H9 (cell line): Measurements from ENCODE around the gene MYLK. TPM values are rescaled to one million over a fixed set of nuclear protein-coding genes. Genes with fewer than 3 reads are reported as not detected.

Experiments
- DNase-seq: peaks from one replicate; pipeline ENCODE4 v3.0.0-alpha.2; 2017
- H2AFZ ChIP-seq: one replicate; pipeline ENCODE4 v1.6.1; 2013; ENCODE audit warnings: mild to moderate bottlenecking, low read length, control low read depth, moderate library complexity
- H2AK5ac ChIP-seq: 2 replicates; pipeline ENCODE4 v1.6.1; 2013; ENCODE audit warnings: low read length, control low read depth, mixed read lengths; ENCODE audit not compliant: insufficient read length
- H2BK120ac ChIP-seq: one replicate; pipeline ENCODE4 v1.6.1; 2013; ENCODE audit warnings: low read depth, mild to moderate bottlenecking, low read length, control low read depth, inconsistent platforms; ENCODE audit not compliant: poor library complexity, severe bottlenecking
- H2BK12ac ChIP-seq: 2 replicates; pipeline ENCODE4 v1.6.1; 2013; ENCODE audit warnings: low read length, control low read depth, mixed read lengths, low read depth; ENCODE audit not compliant: insufficient read length
- H2BK15ac ChIP-seq: 2 replicates; pipeline ENCODE4 v1.6.1; 2013; ENCODE audit warnings: low read depth, low read length, control low read depth
- H2BK20ac ChIP-seq: one replicate; pipeline ENCODE4 v1.6.1; 2013; ENCODE audit warnings: low read depth, mild to moderate bottlenecking, low read length, control low read depth, inconsistent platforms; ENCODE audit not compliant: poor library complexity, severe bottlenecking
- H2BK5ac ChIP-seq: 2 replicates; pipeline ENCODE4 v1.6.1; 2013; ENCODE audit warnings: low read length, control low read depth, mixed read lengths; ENCODE audit not compliant: insufficient read length
- H3K14ac ChIP-seq: 2 replicates; pipeline ENCODE4 v1.6.1; 2013; ENCODE audit warnings: low read length, control low read depth; ENCODE audit not compliant: insufficient read depth
- H3K18ac ChIP-seq: 2 replicates; pipeline ENCODE4 v1.6.1; 2013; ENCODE audit warnings: low read depth, mild to moderate bottlenecking, mixed read lengths, low read length, control low read depth; ENCODE audit not compliant: insufficient read length
- H3K23ac ChIP-seq: 2 replicates; pipeline ENCODE4 v1.6.1; 2013; ENCODE audit warnings: low read length, control low read depth, mixed read lengths, low read depth; ENCODE audit not compliant: insufficient read length
- H3K23me2 ChIP-seq: 2 replicates; pipeline ENCODE4 v1.6.1; 2013; ENCODE audit warnings: low read depth, mild to moderate bottlenecking, mixed read lengths, low read length, control low read depth; ENCODE audit not compliant: insufficient read length, poor library complexity, severe bottlenecking
- H3K27ac ChIP-seq: 2 replicates; pipeline ENCODE4 v1.5.1; 2013; ENCODE audit warnings: low read length, control low read depth, mixed read lengths, low read depth; ENCODE audit not compliant: insufficient read length
- H3K27me3 ChIP-seq: 2 replicates; pipeline ENCODE4 v1.6.1; 2013; ENCODE audit warnings: low read length, control low read depth, inconsistent platforms; ENCODE audit not compliant: insufficient read depth
- H3K4ac ChIP-seq: 2 replicates; pipeline ENCODE4 v1.6.1; 2013; ENCODE audit warnings: low read depth, mild to moderate bottlenecking, control low read depth, inconsistent platforms, low read length, moderate library complexity
- H3K4me1 ChIP-seq: 2 replicates; pipeline ENCODE4 v1.6.1; 2013; ENCODE audit warnings: low read length, control low read depth, inconsistent platforms; ENCODE audit not compliant: insufficient read depth
- H3K4me2 ChIP-seq: 2 replicates; pipeline ENCODE4 v1.6.1; 2013; ENCODE audit warnings: low read length, control low read depth, mixed read lengths; ENCODE audit not compliant: insufficient read length, insufficient read depth
- H3K56ac ChIP-seq: 2 replicates; pipeline ENCODE4 v1.6.1; 2013; ENCODE audit warnings: low read depth, mild to moderate bottlenecking, mixed read lengths, low read length, control low read depth; ENCODE audit not compliant: insufficient read length
- H3K79me1 ChIP-seq: 2 replicates; pipeline ENCODE4 v1.6.1; 2013; ENCODE audit warnings: low read depth, mild to moderate bottlenecking, moderate library complexity, low read length, control low read depth, inconsistent platforms; ENCODE audit not compliant: insufficient read depth, poor library complexity, severe bottlenecking
- H3K79me2 ChIP-seq: 2 replicates; pipeline ENCODE4 v1.6.1; 2013; ENCODE audit warnings: low read length, control low read depth, inconsistent platforms; ENCODE audit not compliant: insufficient read depth
- H3K9ac ChIP-seq: 2 replicates; pipeline ENCODE4 v1.6.1; 2013; ENCODE audit warnings: low read length, control low read depth, mixed read lengths; ENCODE audit not compliant: insufficient read length; ENCODE audit errors: extremely low read depth
- H3K9me3 ChIP-seq: one replicate; pipeline ENCODE4 v1.6.1; 2013; ENCODE audit warnings: low read depth, low read length, inconsistent platforms; ENCODE audit not compliant: control insufficient read depth
- H3T11ph ChIP-seq: one replicate; pipeline ENCODE4 v1.6.1; 2013; ENCODE audit warnings: mild to moderate bottlenecking, low read length, control low read depth, inconsistent platforms
- H4K20me1 ChIP-seq: one replicate; pipeline ENCODE4 v1.6.1; 2013; ENCODE audit not compliant: control insufficient read depth, insufficient read length, insufficient read depth
- H4K5ac ChIP-seq: 2 replicates; pipeline ENCODE4 v1.6.1; 2013; ENCODE audit warnings: low read depth, mild to moderate bottlenecking, mixed read lengths, low read length, control low read depth; ENCODE audit not compliant: insufficient read length
- H4K8ac ChIP-seq: replicated peaks from 2 replicates; pipeline ENCODE4 v1.6.1; 2013; ENCODE audit warnings: low read length, control low read depth, mixed read lengths, low read depth; ENCODE audit not compliant: insufficient read length
- H4K91ac ChIP-seq: 2 replicates; pipeline ENCODE4 v1.6.1; 2013; ENCODE audit warnings: low read depth, mild to moderate bottlenecking, moderate library complexity, mixed read lengths, low read length, control low read depth; ENCODE audit not compliant: insufficient read length
- H3K27ac Mint-ChIP-seq, 3 experiments: 2 replicates in 2 of 3; 3 replicates in 1 of 3; pipeline ENCODE4 v1.8.0; 2020 to 2021; ENCODE audit warnings: mixed read lengths in 3 of 3, mild to moderate bottlenecking in 1 of 3, moderate library complexity in 1 of 3
- H3K27me3 Mint-ChIP-seq: 2 replicates; pipeline ENCODE4 v1.8.0; 2021; ENCODE audit warnings: low read depth, mild to moderate bottlenecking, moderate library complexity, mixed read lengths
- H3K36me3 Mint-ChIP-seq, 3 experiments: 2 replicates in 2 of 3; 3 replicates in 1 of 3; pipeline ENCODE4 v1.8.0; 2020 to 2021; ENCODE audit warnings: low read depth in 3 of 3, mixed read lengths in 3 of 3; ENCODE audit not compliant: insufficient read depth in 1 of 3
- H3K4me1 Mint-ChIP-seq, 2 experiments: 2 replicates each; pipeline ENCODE4 v1.8.0; 2020; ENCODE audit warnings: mixed read lengths in 2 of 2
- H3K4me3 Mint-ChIP-seq, 2 experiments: 2 replicates in 1 of 2; 3 replicates in 1 of 2; pipeline ENCODE4 v1.8.0; 2020 to 2021; ENCODE audit warnings: mild to moderate bottlenecking in 2 of 2, mixed read lengths in 2 of 2, moderate library complexity in 1 of 2
- H3K9me3 Mint-ChIP-seq, 2 experiments: 2 replicates in 1 of 2; 3 replicates in 1 of 2; pipeline ENCODE4 v1.8.0; 2020; ENCODE audit warnings: mild to moderate bottlenecking in 2 of 2, mixed read lengths in 2 of 2, moderate library complexity in 1 of 2
- WGBS: extraction: QIAGEN DNeasy Blood & Tissue Kit; methylation state at CpG from one replicate; pipeline ENCODE4 v1.1.7; 2013; ENCODE audit warnings: missing lambda C conversion rate, low lambda C conversion rate, mixed read lengths; ENCODE audit not compliant: insufficient read length; ENCODE audit errors: extremely low coverage; 5-methylcytosine and 5-hydroxymethylcytosine counted together
- total RNA-seq: library from RNA; stranded (reverse); gene quantifications from 2 replicates; pipeline ENCODE4 v1.2.1, GENCODE V29; 2021
- TF ChIP-seq, protein P1 (sequence below): fragments of 200-600 bp; sonication (generic); conservative IDR thresholded peaks from 3 replicates; pipeline ENCODE4 v1.8.0; 2021; ENCODE audit warnings: antibody characterized with exemption, mild to moderate bottlenecking

The MYLK gene
- total RNA-seq, 1 experiment from 2014 or later: 10.1 TPM

DNA sequence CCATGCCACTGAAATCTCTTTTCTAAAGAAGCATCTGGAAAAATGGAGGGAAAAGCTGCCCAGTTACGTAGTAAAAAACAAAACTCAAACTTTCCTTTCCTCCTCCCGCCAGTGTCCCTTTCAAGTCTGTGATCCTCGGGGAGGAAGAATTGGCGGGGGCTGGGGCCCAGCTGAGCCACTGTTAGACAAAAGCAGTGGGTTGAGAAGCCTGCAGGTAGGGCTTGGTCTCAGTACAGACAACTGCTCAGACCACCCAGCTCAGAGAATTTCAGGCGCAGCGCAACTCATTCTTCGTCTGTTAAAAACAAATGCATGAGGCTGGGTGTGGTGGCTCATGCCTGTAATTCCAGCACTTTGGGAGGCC is 117.1 kb downstream of the MYLK start:
- Mint-ChIP-seq H3K36me3 (no peaks in the 10 kb centered on the region), H3K4me1 (peaks cover 12 to 13% of the 10 kb centered on the region in 2 experiments), H3K4me3 (no peak overlapping the region), H3K27ac (peak overlapping the region in 1 of 3 experiments; percentile 62; a peak in 2 of 7 replicates), H3K27me3 (no peaks in the 10 kb centered on the region), H3K9me3 (no peaks in the 10 kb centered on the region)
- Histone ChIP-seq H3K18ac (no peak overlapping the region), H4K8ac (no peak overlapping the region), H2BK12ac (no peak overlapping the region), H4K5ac (no peak overlapping the region), H4K91ac (no peak overlapping the region), H3K4me1 (no peaks in the 10 kb centered on the region; the same call in 1 of the 2 replicates), H2BK20ac (no peak overlapping the region), H2AFZ (no peak overlapping the region), H3K23ac (no peak overlapping the region), H3K9ac (no peak overlapping the region), H3K27ac (no peak overlapping the region), H3K9me3 (no peaks in the 10 kb centered on the region), H3T11ph (no peak overlapping the region), H3K23me2 (no peaks in the 10 kb centered on the region), H2BK15ac (no peak overlapping the region), H3K56ac (no peak overlapping the region), H4K20me1 (no peaks in the 10 kb centered on the region), H3K79me1 (no peaks in the 10 kb centered on the region), H2BK5ac (no peak overlapping the region), H3K14ac (no peak overlapping the region), H2AK5ac (no peak overlapping the region), H3K27me3 (no peaks in the 10 kb centered on the region), H3K4me2 (no peak overlapping the region), H2BK120ac (no peak overlapping the region), H3K4ac (no peak overlapping the region), H3K79me2 (no peaks in the 10 kb centered on the region)
- WGBS: no CpG with 5 or more reads among the region's 7 CpGs
- TF ChIP-seq, protein P1, sequence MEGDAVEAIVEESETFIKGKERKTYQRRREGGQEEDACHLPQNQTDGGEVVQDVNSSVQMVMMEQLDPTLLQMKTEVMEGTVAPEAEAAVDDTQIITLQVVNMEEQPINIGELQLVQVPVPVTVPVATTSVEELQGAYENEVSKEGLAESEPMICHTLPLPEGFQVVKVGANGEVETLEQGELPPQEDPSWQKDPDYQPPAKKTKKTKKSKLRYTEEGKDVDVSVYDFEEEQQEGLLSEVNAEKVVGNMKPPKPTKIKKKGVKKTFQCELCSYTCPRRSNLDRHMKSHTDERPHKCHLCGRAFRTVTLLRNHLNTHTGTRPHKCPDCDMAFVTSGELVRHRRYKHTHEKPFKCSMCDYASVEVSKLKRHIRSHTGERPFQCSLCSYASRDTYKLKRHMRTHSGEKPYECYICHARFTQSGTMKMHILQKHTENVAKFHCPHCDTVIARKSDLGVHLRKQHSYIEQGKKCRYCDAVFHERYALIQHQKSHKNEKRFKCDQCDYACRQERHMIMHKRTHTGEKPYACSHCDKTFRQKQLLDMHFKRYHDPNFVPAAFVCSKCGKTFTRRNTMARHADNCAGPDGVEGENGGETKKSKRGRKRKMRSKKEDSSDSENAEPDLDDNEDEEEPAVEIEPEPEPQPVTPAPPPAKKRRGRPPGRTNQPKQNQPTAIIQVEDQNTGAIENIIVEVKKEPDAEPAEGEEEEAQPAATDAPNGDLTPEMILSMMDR: no peak
- no peak for DNase-seq
